HepG2 (cell line): ENCODE data around the gene CYP2W1. TPM values are rescaled to one million over a fixed set of nuclear protein-coding genes. Genes with fewer than 3 reads are reported as not detected.

ENCODE experiments used
- AGO1 ChIP-seq: fragments of 200-400 bp; formaldehyde crosslinking; IDR thresholded peaks from 2 replicates; pipeline ENCODE4 v1.6.1; 2017; ENCODE audit warnings: mild to moderate bottlenecking, low read depth, low read length, moderate library complexity; ENCODE audit not compliant: poor library complexity, severe bottlenecking
- AKAP8 ChIP-seq: sonication (generic); formaldehyde crosslinking; IDR thresholded peaks from 2 replicates; pipeline ENCODE4 v1.5.1; 2020; ENCODE audit warnings: mild to moderate bottlenecking, missing genetic modification reagents
- ETV5 ChIP-seq: IDR thresholded peaks from 2 replicates; pipeline ENCODE4 v1.6.1; 2018; ENCODE audit warnings: missing biosample characterization, missing genetic modification reagents, inconsistent platforms, borderline replicate concordance
- HNRNPLL ChIP-seq: fragments of 200-400 bp; formaldehyde crosslinking; IDR thresholded peaks from 2 replicates; pipeline ENCODE4 v1.6.1; 2017; ENCODE audit warnings: mild to moderate bottlenecking, low read depth, low read length; ENCODE audit not compliant: poor library complexity, severe bottlenecking
- HOXA3 ChIP-seq: sonication (generic); formaldehyde crosslinking; IDR thresholded peaks from 2 replicates; pipeline ENCODE4 v1.5.0; 2020; ENCODE audit warnings: missing genetic modification reagents
- MLXIP ChIP-seq: sonication (generic); formaldehyde crosslinking; IDR thresholded peaks from 2 replicates; pipeline ENCODE4 v1.9.0; 2021; ENCODE audit warnings: missing genetic modification reagents, borderline replicate concordance
- MYC ChIP-seq: sonication (generic); formaldehyde crosslinking; IDR thresholded peaks from 2 replicates; pipeline ENCODE4 v1.9.0; 2021; ENCODE audit warnings: missing genetic modification reagents, borderline replicate concordance
- RFXAP ChIP-seq: sonication (generic); formaldehyde crosslinking; IDR thresholded peaks from 2 replicates; pipeline ENCODE4 v1.4.0; 2020; ENCODE audit warnings: missing genetic modification reagents, borderline replicate concordance
- SRY ChIP-seq: sonication (generic); formaldehyde crosslinking; IDR thresholded peaks from 2 replicates; pipeline ENCODE4 v1.8.0; 2022; ENCODE audit warnings: mild to moderate bottlenecking, missing genetic modification reagents
- TARDBP ChIP-seq: sonication (generic); formaldehyde crosslinking; IDR thresholded peaks from 2 replicates; pipeline ENCODE4 v1.8.0; 2022; ENCODE audit warnings: mild to moderate bottlenecking, missing genetic modification reagents
- ZNF142 ChIP-seq: sonication (generic); formaldehyde crosslinking; IDR thresholded peaks from 2 replicates; pipeline ENCODE4 v1.4.0; 2020; ENCODE audit warnings: missing genetic modification reagents
- ZNF253 ChIP-seq: sonication (generic); formaldehyde crosslinking; IDR thresholded peaks from 2 replicates; pipeline ENCODE4 v1.8.0; 2022; ENCODE audit warnings: mild to moderate bottlenecking, missing genetic modification reagents, borderline replicate concordance
- ZNF331 ChIP-seq: sonication (generic); formaldehyde crosslinking; IDR thresholded peaks from 2 replicates; pipeline ENCODE4 v1.4.0; 2020; ENCODE audit warnings: missing genetic modification reagents
- ZNF343 ChIP-seq: sonication (generic); formaldehyde crosslinking; IDR thresholded peaks from 2 replicates; pipeline ENCODE4 v1.4.0; 2020; ENCODE audit warnings: mild to moderate bottlenecking, missing genetic modification reagents
- ZNF687 ChIP-seq: sonication (generic); formaldehyde crosslinking; IDR thresholded peaks from 2 replicates; pipeline ENCODE4 v1.5.1; 2020; ENCODE audit warnings: mild to moderate bottlenecking, missing genetic modification reagents, moderate library complexity
- polyA plus RNA-seq, 8 experiments: library from polyadenylated mRNA; depleted of rRNA in 3 of 8; stranded (reverse) in 7 of 8; unstranded in 1 of 8; fragments of >200 nt; fragmentation: Illumina TruSeq in 4 of 8; extraction: Trizol in 4 of 8; gene quantifications; 2 replicates each; pipeline versions ENCODE4 v1.2.1 to v1.2.3, GENCODE V29; 2011 to 2016; ENCODE audit warnings: low read depth in 4 of 8, missing spikeins in 1 of 8, mixed read lengths in 1 of 8; ENCODE audit not compliant: insufficient read depth in 1 of 8
- total RNA-seq, 5 experiments: library from RNA; depleted of rRNA; stranded (reverse); fragments of >200 nt; fragmentation: Illumina TruSeq; extraction: Trizol; gene quantifications; 2 replicates each; pipeline ENCODE4 v1.2.3, GENCODE V29; 2016; ENCODE audit warnings: low read depth in 1 of 5

CYP2W1 gene
- total and polyA plus RNA-seq, 2 of the 13 experiments (the other 11 are each of a cell fraction or from before 2014, with no cell fraction given), result 19.5 to 31.7 TPM

- peak; percentile 25; the same call in 1 of the 2 replicates for TF ChIP-seq HOXA3
- TF ChIP-seq ETV5 (CRISPR knock-in tag), result peak; percentile 19; the same call in 1 of the 2 replicates
- peak; percentile 54; the same call in 1 of the 2 replicates for TF ChIP-seq MYC (CRISPR knock-in tag)
- TF ChIP-seq MLXIP (CRISPR knock-in tag), result no peak
- 0 out of 2 replicates have a peak, but pooled peaks have one; percentile 33 for TF ChIP-seq ZNF343
- 0 out of 2 replicates have a peak, but pooled peaks have one; percentile 20 for TF ChIP-seq ZNF142 (CRISPR knock-in tag)
- 0 out of 2 replicates have a peak, but pooled peaks have one; percentile 21 for TF ChIP-seq RFXAP
- TF ChIP-seq AKAP8 (CRISPR knock-in tag), result peak; percentile 94
- TF ChIP-seq SRY, result no peak
- TF ChIP-seq TARDBP (CRISPR knock-in tag), result 0 out of 2 replicates have a peak, but pooled peaks have one; percentile 44
- TF ChIP-seq HNRNPLL, result peak; percentile 21
- peak; percentile 78 for TF ChIP-seq AGO1
- peak; percentile 31 for TF ChIP-seq ZNF331 (CRISPR knock-in tag)
- TF ChIP-seq ZNF253 (CRISPR knock-in tag), result 0 out of 2 replicates have a peak, but pooled peaks have one; percentile 34
- peak; percentile 74 for TF ChIP-seq ZNF687 (CRISPR knock-in tag)
Observed at GRCh38 chr7:964401-965231, 18.4 kb upstream of the CYP2W1 start (continued).
